Neuronal stem cell (in vitro differentiated cells): ENCODE measurements around the gene GCN1.
"Not testable (repeated sequence)": the region's sequence is repeated elsewhere in the genome, so short reads cannot be mapped to it uniquely, and the experiment has no call there.

ENCODE experiments used
- DNase-seq: peaks from one replicate; pipeline ENCODE4 v3.0.0-alpha.2; 2013; ENCODE audit warnings: low spot score
- H2AFZ ChIP-seq: one replicate; pipeline ENCODE4 v1.6.1; 2013; ENCODE audit warnings: mild to moderate bottlenecking, low read length, inconsistent platforms
- H2AK5ac ChIP-seq: 2 replicates; pipeline ENCODE4 v1.6.1; 2013; ENCODE audit warnings: low read depth, mild to moderate bottlenecking, inconsistent platforms, low read length, moderate library complexity, mixed read lengths
- H2BK120ac ChIP-seq: 2 replicates; pipeline ENCODE4 v1.6.1; 2013; ENCODE audit warnings: low read depth, mild to moderate bottlenecking, inconsistent platforms, low read length, moderate library complexity, mixed read lengths
- H2BK12ac ChIP-seq: one replicate; pipeline ENCODE4 v1.6.1; 2013; ENCODE audit warnings: low read length, inconsistent platforms
- H2BK15ac ChIP-seq: 2 replicates; pipeline ENCODE4 v1.6.1; 2013; ENCODE audit warnings: mild to moderate bottlenecking, low read length, inconsistent platforms, mixed read lengths
- H2BK5ac ChIP-seq: one replicate; pipeline ENCODE4 v1.6.1; 2013; ENCODE audit warnings: inconsistent platforms, mild to moderate bottlenecking, low read length, moderate library complexity
- H3K14ac ChIP-seq: one replicate; pipeline ENCODE4 v1.6.1; 2013; ENCODE audit warnings: low read length, inconsistent platforms
- H3K18ac ChIP-seq: 2 replicates; pipeline ENCODE4 v1.6.1; 2013; ENCODE audit warnings: low read length, inconsistent platforms
- H3K23ac ChIP-seq: 2 replicates; pipeline ENCODE4 v1.6.1; 2013; ENCODE audit warnings: low read depth, mild to moderate bottlenecking, mixed read lengths, low read length, inconsistent platforms; ENCODE audit not compliant: poor library complexity
- H3K27ac ChIP-seq: replicated peaks from 3 replicates; pipeline ENCODE4 v1.5.1; 2013; ENCODE audit warnings: low read length, inconsistent platforms
- H3K27me3 ChIP-seq, 3 experiments: 2 replicates each; pipeline ENCODE4 v1.6.1; 2013; ENCODE audit warnings: low read length in 3 of 3, mild to moderate bottlenecking in 2 of 3, inconsistent platforms in 1 of 3, low read depth in 1 of 3, mixed read lengths in 1 of 3, moderate library complexity in 1 of 3; ENCODE audit not compliant: control insufficient read depth in 3 of 3, insufficient read depth in 3 of 3
- H3K36me3 ChIP-seq, 2 donors: replicated peaks in 1 of 2; 2 replicates each; pipeline ENCODE4 v1.6.1; 2013; ENCODE audit warnings: low read length in 2 of 2; ENCODE audit not compliant: control insufficient read depth in 2 of 2, insufficient read depth in 2 of 2
- H3K4ac ChIP-seq: 2 replicates; pipeline ENCODE4 v1.6.1; 2013; ENCODE audit warnings: inconsistent platforms, mild to moderate bottlenecking, low read length, moderate library complexity
- H3K4me1 ChIP-seq, 2 donors: 1 replicate in 1 of 2; 2 replicates in 1 of 2; pipeline ENCODE4 v1.6.1; 2013; ENCODE audit warnings: low read length in 2 of 2, low read depth in 1 of 2; ENCODE audit not compliant: control insufficient read depth in 2 of 2, insufficient read depth in 1 of 2
- H3K4me2 ChIP-seq: one replicate; pipeline ENCODE4 v1.6.1; 2013; ENCODE audit warnings: mild to moderate bottlenecking, low read length, inconsistent platforms; ENCODE audit not compliant: insufficient read depth, poor library complexity, severe bottlenecking
- H3K4me3 ChIP-seq, 2 donors: 2 replicates each; pipeline ENCODE4 v1.5.1; 2013; ENCODE audit warnings: low read length in 2 of 2, mild to moderate bottlenecking in 2 of 2, inconsistent platforms in 1 of 2, moderate library complexity in 1 of 2
- H3K79me1 ChIP-seq: one replicate; pipeline ENCODE4 v1.6.1; 2013; ENCODE audit warnings: low read depth, mild to moderate bottlenecking, inconsistent platforms, low read length, moderate library complexity
- H3K9ac ChIP-seq: one replicate; pipeline ENCODE4 v1.6.1; 2013; ENCODE audit warnings: mild to moderate bottlenecking, low read depth, low read length, inconsistent platforms; ENCODE audit not compliant: poor library complexity
- H3K9me3 ChIP-seq, 2 donors: replicated peaks in 1 of 2; 2 replicates each; pipeline versions ENCODE3 to v1.6.1; 2013; ENCODE audit warnings: low read length in 2 of 2, mild to moderate bottlenecking in 2 of 2, inconsistent platforms in 1 of 2, low read depth in 1 of 2, mixed read lengths in 1 of 2, moderate library complexity in 1 of 2; ENCODE audit not compliant: control insufficient read depth in 2 of 2, insufficient read depth in 1 of 2
- H4K8ac ChIP-seq: one replicate; pipeline ENCODE4 v1.6.1; 2013; ENCODE audit warnings: low read depth, mild to moderate bottlenecking, inconsistent platforms, low read length, moderate library complexity
- H4K91ac ChIP-seq: one replicate; pipeline ENCODE4 v1.6.1; 2013; ENCODE audit warnings: low read length, low read depth, mild to moderate bottlenecking, inconsistent platforms; ENCODE audit not compliant: poor library complexity
- WGBS, 2 donors: extraction: QIAGEN DNeasy Blood & Tissue Kit; methylation state at CpG; one replicate each; pipeline ENCODE4 v1.1.7; 2013; ENCODE audit warnings: missing lambda C conversion rate in 2 of 2, mixed read lengths in 1 of 2; ENCODE audit not compliant: insufficient read length in 2 of 2, insufficient replicate concordance in 1 of 2; ENCODE audit errors: extremely low coverage in 2 of 2; 5-methylcytosine and 5-hydroxymethylcytosine counted together

The GCN1 gene

GRCh38 chr12:120193286-120193685, 1.2 kb downstream of the GCN1 start:
- not testable (repeated sequence) for H2AFZ ChIP-seq, H2BK120ac ChIP-seq, H4K91ac ChIP-seq, H3K27me3 ChIP-seq, H2BK15ac ChIP-seq, H3K14ac ChIP-seq, H3K79me1 ChIP-seq, H2BK5ac ChIP-seq, H3K9ac ChIP-seq, DNase-seq, H4K8ac ChIP-seq, H2BK12ac ChIP-seq, H3K4ac ChIP-seq, H2AK5ac ChIP-seq, H3K9me3 ChIP-seq, H3K4me1 ChIP-seq, H3K23ac ChIP-seq, H3K18ac ChIP-seq, H3K27ac ChIP-seq
- H3K4me3 ChIP-seq: peak overlapping the region in 1 of 2 donors; percentile 87
- peak overlapping the region; percentile 91 for H3K4me2 ChIP-seq
- H3K36me3 ChIP-seq: peaks cover 25 to 61% of the 10 kb centered on the region in 2 donors
- no CpG with 5 or more reads among the region's 8 CpGs for WGBS, 2 donors

- no peak overlapping the region for H3K9ac ChIP-seq
- WGBS, 2 donors: no CpG with 5 or more reads among the region's 7 CpGs
- H3K36me3 ChIP-seq: peaks cover 14 to 58% of the 10 kb centered on the region in 2 donors
- no peak overlapping the region for H3K27ac ChIP-seq
- H4K8ac ChIP-seq: no peak overlapping the region
- no peaks in the 10 kb centered on the region for H3K27me3 ChIP-seq
- H2BK12ac ChIP-seq: no peak overlapping the region
- H3K9me3 ChIP-seq: no peaks in the 10 kb centered on the region
- H3K4me1 ChIP-seq: peaks cover 6 to 7% of the 10 kb centered on the region in 2 donors
- H3K23ac ChIP-seq: no peak overlapping the region
- no peak overlapping the region for H2BK120ac ChIP-seq
- no peak overlapping the region for H3K4me3 ChIP-seq
- H3K14ac ChIP-seq: no peak overlapping the region
- no peak for DNase-seq
- no peak overlapping the region for H2BK5ac ChIP-seq
- no peak overlapping the region for H3K18ac ChIP-seq
- no peaks in the 10 kb centered on the region for H3K79me1 ChIP-seq
- H3K4ac ChIP-seq: no peak overlapping the region
- H4K91ac ChIP-seq: no peak overlapping the region
- no peak overlapping the region for H2BK15ac ChIP-seq
- H2AK5ac ChIP-seq: no peak overlapping the region
- H2AFZ ChIP-seq: no peak overlapping the region
- H3K4me2 ChIP-seq: no peak overlapping the region
Measured at GRCh38 chr12:120190985-120191480, 3.5 kb downstream of the GCN1 start.

GRCh38 chr12:120190386-120190785, 4.1 kb downstream of the GCN1 start:
- no peak overlapping the region for H2AFZ ChIP-seq
- H3K4me1 ChIP-seq: peaks cover 6 to 7% of the 10 kb centered on the region in 2 donors
- H4K8ac ChIP-seq: no peak overlapping the region
- H3K9me3 ChIP-seq: no peaks in the 10 kb centered on the region
- no peak overlapping the region for H2BK12ac ChIP-seq
- no peak overlapping the region for H3K9ac ChIP-seq
- H3K4me2 ChIP-seq: no peak overlapping the region
- DNase-seq: no peak
- WGBS, 2 donors: no CpG with 5 or more reads among the region's 5 CpGs
- H2BK5ac ChIP-seq: no peak overlapping the region
- no peak overlapping the region for H2BK120ac ChIP-seq
- no peak overlapping the region for H3K4ac ChIP-seq
- H3K4me3 ChIP-seq: no peak overlapping the region
- no peak overlapping the region for H3K23ac ChIP-seq
- H3K79me1 ChIP-seq: no peaks in the 10 kb centered on the region
- no peak overlapping the region for H4K91ac ChIP-seq
- no peak overlapping the region for H3K14ac ChIP-seq
- no peak overlapping the region for H2AK5ac ChIP-seq
- H3K27me3 ChIP-seq: no peaks in the 10 kb centered on the region
- H2BK15ac ChIP-seq: no peak overlapping the region
- H3K36me3 ChIP-seq: peaks cover 12 to 59% of the 10 kb centered on the region in 2 donors
- no peak overlapping the region for H3K18ac ChIP-seq
- H3K27ac ChIP-seq: no peak overlapping the region

GRCh38 chr12:120186654-120187053, 7.9 kb downstream of the GCN1 start:
- H3K36me3 ChIP-seq: peaks cover 33 to 94% of the 10 kb centered on the region in 2 donors
- DNase-seq: no peak

More at GRCh38 chr12:120186654-120187053, 7.9 kb downstream of the GCN1 start:
- Histone ChIP-seq H3K27me3 (no peaks in the 10 kb centered on the region), H3K79me1 (peaks cover 3% of the 10 kb centered on the region), H4K8ac (no peak overlapping the region), H3K18ac (no peak overlapping the region), H2BK12ac (no peak overlapping the region), H2AK5ac (no peak overlapping the region), H2AFZ (no peak overlapping the region), H3K27ac (no peak overlapping the region), H3K9ac (no peak overlapping the region), H3K14ac (no peak overlapping the region), H2BK15ac (no peak overlapping the region), H4K91ac (no peak overlapping the region), H3K4me1 (no peaks in the 10 kb centered on the region), H3K9me3 (no peaks in the 10 kb centered on the region), H3K4me3 (no peak overlapping the region), H3K23ac (no peak overlapping the region), H3K4me2 (no peak overlapping the region), H2BK120ac (no peak overlapping the region), H2BK5ac (no peak overlapping the region), H3K4ac (no peak overlapping the region)
- no CpG with 5 or more reads among the region's 4 CpGs for WGBS, 2 donors
